Left ventricle myocardium inferior (tissue), 1 donor: ENCODE results near the gene ZNF280A. TPM values are rescaled to one million over a fixed set of nuclear protein-coding genes. Genes with fewer than 3 reads are reported as not detected.

Source experiments
- DNase-seq: peaks from one replicate; pipeline ENCODE4 v3.0.0-alpha.2; 2020
- H3K27ac ChIP-seq: fragments of 200-600 bp; replicated peaks from 2 replicates; pipeline ENCODE4 v1.8.0; 2021
- H3K27me3 ChIP-seq: fragments of 200-600 bp; 2 replicates; pipeline ENCODE4 v1.8.0; 2021; ENCODE audit warnings: low read depth
- H3K36me3 ChIP-seq: fragments of 200-600 bp; 2 replicates; pipeline ENCODE4 v1.8.0; 2021
- H3K4me1 ChIP-seq: fragments of 200-600 bp; 2 replicates; pipeline ENCODE4 v1.8.0; 2021
- H3K4me3 ChIP-seq: fragments of 200-600 bp; 2 replicates; pipeline ENCODE4 v1.8.0; 2021; ENCODE audit warnings: mild to moderate bottlenecking, moderate library complexity
- H3K9me3 ChIP-seq: fragments of 200-600 bp; replicated peaks from 2 replicates; pipeline ENCODE4 v1.8.0; 2021
- intact Hi-C: fragments of 100-400 bp; cut with micrococcal nuclease; formaldehyde crosslinking; loops from one replicate; pipeline ENCODE4 v1.11.0; 2022
- total RNA-seq: library from RNA; stranded (reverse); fragmentation: NEBNext Ultra II Directional; extraction: Animal tissue kit (Norgen Biotek cat#: 25700); gene quantifications from one replicate; pipeline ENCODE4 v1.2.1, GENCODE V29; 2021
- TF ChIP-seq, protein P1 (sequence below): fragments of 200-600 bp; IDR thresholded peaks from 2 replicates; pipeline ENCODE4 v1.8.0; 2021; ENCODE audit warnings: antibody characterized with exemption, mild to moderate bottlenecking, borderline replicate concordance
- donor health status: DM: no; HTN: yes; CAD: no; lungs with severe emphysema.

ZNF280A gene
- total RNA-seq, 1 donor from 2014 or later, result not detected

- intact Hi-C loops, result no loop called here
These were observed 6.2 kb upstream of the ZNF280A start for GRCh38 chr22:22526125-22526912.

GRCh38 chr22:22523494-22523893 lies 3.4 kb upstream of the ZNF280A start:
- Histone ChIP-seq H3K27ac (no peak overlapping the region), H3K36me3 (no peaks in the 10 kb centered on the region), H3K4me3 (no peak overlapping the region), H3K9me3 (no peaks in the 10 kb centered on the region), H3K4me1 (no peaks in the 10 kb centered on the region), H3K27me3 (peaks cover 77% of the 10 kb centered on the region)
- TF ChIP-seq, protein P1, sequence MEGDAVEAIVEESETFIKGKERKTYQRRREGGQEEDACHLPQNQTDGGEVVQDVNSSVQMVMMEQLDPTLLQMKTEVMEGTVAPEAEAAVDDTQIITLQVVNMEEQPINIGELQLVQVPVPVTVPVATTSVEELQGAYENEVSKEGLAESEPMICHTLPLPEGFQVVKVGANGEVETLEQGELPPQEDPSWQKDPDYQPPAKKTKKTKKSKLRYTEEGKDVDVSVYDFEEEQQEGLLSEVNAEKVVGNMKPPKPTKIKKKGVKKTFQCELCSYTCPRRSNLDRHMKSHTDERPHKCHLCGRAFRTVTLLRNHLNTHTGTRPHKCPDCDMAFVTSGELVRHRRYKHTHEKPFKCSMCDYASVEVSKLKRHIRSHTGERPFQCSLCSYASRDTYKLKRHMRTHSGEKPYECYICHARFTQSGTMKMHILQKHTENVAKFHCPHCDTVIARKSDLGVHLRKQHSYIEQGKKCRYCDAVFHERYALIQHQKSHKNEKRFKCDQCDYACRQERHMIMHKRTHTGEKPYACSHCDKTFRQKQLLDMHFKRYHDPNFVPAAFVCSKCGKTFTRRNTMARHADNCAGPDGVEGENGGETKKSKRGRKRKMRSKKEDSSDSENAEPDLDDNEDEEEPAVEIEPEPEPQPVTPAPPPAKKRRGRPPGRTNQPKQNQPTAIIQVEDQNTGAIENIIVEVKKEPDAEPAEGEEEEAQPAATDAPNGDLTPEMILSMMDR, result no peak
- no peak for DNase-seq
- intact Hi-C loops, result no loop called here

More at GRCh38 chr22:22526125-22526912, 6.2 kb upstream of the ZNF280A start:
- TF ChIP-seq, protein P1, result no peak
- Histone ChIP-seq H3K27ac (no peak overlapping the region), H3K36me3 (no peaks in the 10 kb centered on the region), H3K4me3 (no peak overlapping the region), H3K27me3 (peaks cover 67% of the 10 kb centered on the region), H3K9me3 (no peaks in the 10 kb centered on the region), H3K4me1 (no peaks in the 10 kb centered on the region)
- no peak for DNase-seq

DNA sequence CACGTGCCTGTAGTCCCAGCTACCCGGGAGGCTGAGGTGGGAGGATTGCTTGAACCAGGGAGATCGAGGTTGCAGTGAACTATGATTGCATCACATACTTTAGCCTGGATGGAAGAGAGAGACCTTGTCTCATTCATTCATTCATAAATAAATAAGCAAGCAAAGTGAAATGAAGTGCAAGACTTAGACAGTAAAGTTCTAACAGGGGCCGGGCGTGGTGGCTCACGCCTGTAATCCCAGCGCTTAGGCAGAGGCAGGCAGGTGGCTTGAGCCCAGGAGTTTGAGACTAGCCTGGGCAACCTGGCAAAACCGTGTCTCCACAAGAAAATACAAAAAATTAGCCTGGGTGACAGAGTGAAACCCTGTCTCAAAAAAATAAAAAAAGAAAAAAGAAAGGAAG lies 1.6 kb upstream of the ZNF280A start:
- Histone ChIP-seq H3K27me3 (peaks cover 82% of the 10 kb centered on the region), H3K27ac (no peak overlapping the region), H3K9me3 (no peaks in the 10 kb centered on the region), H3K4me1 (no peaks in the 10 kb centered on the region), H3K4me3 (no peak overlapping the region), H3K36me3 (no peaks in the 10 kb centered on the region)
- no peak for DNase-seq
- TF ChIP-seq, protein P1, result no peak
- intact Hi-C loops, result no loop called here

DNA sequence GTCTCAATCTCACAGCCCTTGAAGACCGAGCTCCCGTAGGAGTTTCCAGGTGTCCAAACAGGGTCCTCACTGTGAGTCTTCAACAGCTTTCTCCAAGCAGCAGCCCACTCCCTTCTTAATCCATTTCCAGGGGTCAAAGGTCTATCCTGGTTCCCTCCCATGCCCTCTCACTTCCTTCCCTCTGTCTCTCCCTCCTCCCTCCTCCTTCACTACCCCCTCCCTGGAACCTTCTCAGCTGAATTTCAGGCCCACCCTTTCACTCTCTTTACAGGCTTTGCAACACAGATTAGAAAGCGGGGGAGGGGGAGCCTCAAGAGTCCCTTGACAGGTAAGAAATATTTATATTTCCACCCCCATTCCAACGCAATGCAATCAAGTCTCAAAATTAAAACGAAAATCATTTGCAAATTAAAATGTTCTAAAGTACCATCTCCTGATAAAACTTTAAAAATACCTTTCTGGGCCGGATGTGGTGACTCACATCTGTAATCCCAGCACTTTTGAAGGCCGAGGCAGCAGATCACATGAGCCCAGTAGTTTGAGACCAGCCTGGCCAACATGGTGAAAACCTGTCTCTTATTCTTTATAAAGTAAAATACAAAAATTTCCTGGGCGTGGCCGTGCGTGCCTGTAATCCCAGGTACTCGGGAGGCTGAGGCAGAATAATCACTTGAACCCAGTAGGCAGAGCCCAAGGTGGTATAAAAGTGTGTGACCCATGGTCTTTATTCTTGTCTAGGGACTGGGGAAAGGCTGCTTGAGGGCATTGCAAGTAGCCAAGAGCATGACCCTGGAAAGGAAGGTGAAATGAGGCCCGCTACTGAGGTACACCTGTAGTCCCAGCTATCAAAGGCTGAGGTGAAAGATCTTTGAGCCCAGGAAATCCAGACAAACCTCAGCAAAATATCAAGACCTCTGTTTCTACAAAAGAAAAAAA lies 865 bp upstream of the ZNF280A start:
- Histone ChIP-seq H3K4me1 (no peaks in the 10 kb centered on the region), H3K36me3 (no peaks in the 10 kb centered on the region), H3K27ac (no peak overlapping the region), H3K27me3 (peaks cover 83% of the 10 kb centered on the region), H3K9me3 (no peaks in the 10 kb centered on the region), H3K4me3 (no peak overlapping the region)
- DNase-seq, result no peak
- intact Hi-C loops, result no loop called here
- TF ChIP-seq, protein P1, result no peak

GRCh38 chr22:22519591-22519990 lies 479 bp downstream of the ZNF280A start:
- no peak overlapping the region for H3K4me3 ChIP-seq
- H3K4me1 ChIP-seq, result no peaks in the 10 kb centered on the region
- no peaks in the 10 kb centered on the region for H3K36me3 ChIP-seq
- H3K9me3 ChIP-seq, result no peaks in the 10 kb centered on the region
- no peak overlapping the region for H3K27ac ChIP-seq
- TF ChIP-seq, protein P1, result no peak
- peaks cover 85% of the 10 kb centered on the region for H3K27me3 ChIP-seq
- DNase-seq, result no peak
- intact Hi-C loops, result no loop called here
